K562 (cell line): ENCODE measurements around the gene SPATA2L. TPM values are rescaled to one million over a fixed set of nuclear protein-coding genes. Genes with fewer than 3 reads are reported as not detected.
"Not testable (repeated sequence)": the region's sequence is repeated elsewhere in the genome, so short reads cannot be mapped to it uniquely, and the experiment has no call there.

Source experiments
- ATAC-seq: fragments of 200-7000 bp; cut with Tn5 transposase; 3 replicates; pipeline ENCODE4 v1.9.1; 2020; ENCODE audit warnings: moderate library complexity
- BruUV-seq: library from RNA; stranded (reverse); fragments of 400-500 nt; replicated peaks from 2 replicates; lab custom pipeline; 2021; lab: Mats Ljungman, UMichigan
- CTCF ChIA-PET: fragments of 300-600 bp; formaldehyde crosslinking; extraction: SDS; loops from one replicate; lab custom pipeline; 2021; ENCODE audit warnings: low intra/inter-chr PET ratio; lab: Yijun Ruan, JAX
- POLR2A ChIA-PET: fragments of 300-600, 350-650 bp; sonication (Branson Sonifier 250); formaldehyde crosslinking; extraction: SDS; loops from one replicate; lab custom pipeline; 2021; ENCODE audit warnings: antibody characterized with exemption, inconsistent platforms; lab: Yijun Ruan, JAX
- DNase-seq, 4 experiments: peaks; one replicate each; pipeline versions ENCODE4 v3.0.0 to v3.0.0-alpha.2; 2011 to 2018; ENCODE audit warnings: low spot score in 3 of 4, mixed read lengths in 3 of 4; ENCODE audit errors: extremely low read depth in 1 of 4
- FAIRE-seq: peaks from 2 replicates; lab custom pipeline; 2011; peaks lifted over from hg19 to GRCh38; lab: Jason Lieb, UNC
- H2AFZ ChIP-seq: 2 replicates; pipeline ENCODE4 v1.6.0; 2011; ENCODE audit warnings: low read depth, low read length, control low read depth, inconsistent platforms
- H3K27ac ChIP-seq: fragments of 200-600 bp; 3 replicates; pipeline ENCODE4 v1.8.0; 2011; ENCODE audit warnings: low read depth, mild to moderate bottlenecking, control low read depth, inconsistent platforms, low read length, moderate library complexity, mixed read lengths; ENCODE audit errors: extremely low read depth
- H3K27me3 ChIP-seq, 2 experiments: fragments of 300-600 bp in 1 of 2; 2 replicates in 1 of 2; 3 replicates in 1 of 2; pipeline versions ENCODE4 v1.6.0 to v1.8.0; 2011; ENCODE audit warnings: inconsistent platforms in 2 of 2, low read length in 2 of 2, mild to moderate bottlenecking in 1 of 2, mixed read lengths in 1 of 2, moderate library complexity in 1 of 2; ENCODE audit not compliant: control insufficient read depth in 2 of 2, insufficient read depth in 2 of 2
- H3K36me3 ChIP-seq: fragments of 300-600 bp; 3 replicates; pipeline ENCODE4 v1.8.0; 2011; ENCODE audit warnings: mild to moderate bottlenecking, low read length, inconsistent platforms; ENCODE audit not compliant: control insufficient read depth, insufficient read depth
- H3K4me1 ChIP-seq, 2 experiments: fragments of 200-600 bp in 1 of 2; replicated peaks in 1 of 2; 2 replicates in 1 of 2; 3 replicates in 1 of 2; pipeline versions ENCODE4 v1.5.1 to v1.8.0; 2011; ENCODE audit warnings: inconsistent platforms in 2 of 2, low read length in 2 of 2, mild to moderate bottlenecking in 1 of 2, mixed read lengths in 1 of 2, moderate library complexity in 1 of 2; ENCODE audit not compliant: control insufficient read depth in 2 of 2, insufficient read depth in 2 of 2
- H3K4me2 ChIP-seq: 2 replicates; pipeline ENCODE4 v1.6.1; 2011; ENCODE audit warnings: low read length, control low read depth, inconsistent platforms, mixed read lengths; ENCODE audit not compliant: insufficient read depth
- H3K4me3 ChIP-seq: fragments of 200-600 bp; sonication (generic), shearing (Covaris generic); 2 replicates; pipeline ENCODE4 v1.5.1; 2016; ENCODE audit warnings: control low read depth, inconsistent platforms
- H3K79me2 ChIP-seq: fragments of 200-600 bp; 3 replicates; pipeline ENCODE4 v1.8.0; 2011; ENCODE audit warnings: low read length, inconsistent platforms; ENCODE audit not compliant: control insufficient read depth, insufficient read depth
- H3K9ac ChIP-seq, 2 experiments: 2 replicates each; pipeline versions ENCODE4 v1.6.0 to v1.6.1; 2011; ENCODE audit warnings: low read depth in 2 of 2, low read length in 2 of 2, control low read depth in 1 of 2, inconsistent platforms in 1 of 2, mild to moderate bottlenecking in 1 of 2, mixed read lengths in 1 of 2; ENCODE audit not compliant: insufficient read depth in 1 of 2
- H3K9me1 ChIP-seq: one replicate; pipeline ENCODE4 v1.6.0; 2011; ENCODE audit warnings: inconsistent platforms, mild to moderate bottlenecking, low read length, moderate library complexity; ENCODE audit not compliant: control insufficient read depth, insufficient read depth
- H3K9me3 ChIP-seq: replicated peaks from 2 replicates; pipeline ENCODE4 v1.5.1; 2011; ENCODE audit warnings: low read depth, low read length, inconsistent platforms; ENCODE audit not compliant: control insufficient read depth, insufficient read depth
- H4K20me1 ChIP-seq: replicated peaks from 2 replicates; pipeline ENCODE4 v1.6.1; 2011; ENCODE audit warnings: low read length, inconsistent platforms, mixed read lengths; ENCODE audit not compliant: control insufficient read depth, insufficient read depth
- CBX5 ChIP-seq: IDR thresholded peaks from 2 replicates; pipeline ENCODE4 v1.6.1; 2014; ENCODE audit warnings: low read depth, borderline replicate concordance
- CTCF ChIP-seq, 3 experiments: IDR thresholded peaks in 2 of 3; conservative IDR thresholded peaks in 1 of 3; 2 replicates each; pipeline ENCODE4 v1.5.1; 2011 to 2012; ENCODE audit warnings: low read length in 3 of 3, mild to moderate bottlenecking in 3 of 3, control low read depth in 2 of 3, improper control_type of control experiment in 1 of 3, inconsistent platforms in 1 of 3, low read depth in 1 of 3, mixed read lengths in 1 of 3, moderate library complexity in 1 of 3; ENCODE audit not compliant: insufficient read depth in 2 of 3
- RAD21 ChIP-seq, 2 experiments: fragments of 250-450 bp in 1 of 2; fragments of 450-650 bp in 1 of 2; sonication (Bioruptor Pico) in 1 of 2; formaldehyde crosslinking in 1 of 2; IDR thresholded peaks in 1 of 2; conservative IDR thresholded peaks in 1 of 2; 2 replicates each; pipeline versions ENCODE4 v1.4.0 to v1.8.0; 2020 to 2022; ENCODE audit warnings: mild to moderate bottlenecking in 2 of 2, moderate library complexity in 1 of 2
- SMC3 ChIP-seq: conservative IDR thresholded peaks from 2 replicates; pipeline ENCODE4 v1.6.1; 2011; ENCODE audit warnings: low read depth, low read length, improper control_type of control experiment; ENCODE audit not compliant: insufficient read depth
- STAG1 ChIP-seq: sonication (generic); formaldehyde crosslinking; IDR thresholded peaks from 2 replicates; pipeline ENCODE4 v1.5.0; 2020; ENCODE audit warnings: missing genetic modification reagents, borderline replicate concordance
- ZBTB33 ChIP-seq: sonication (generic); formaldehyde crosslinking; IDR thresholded peaks from 2 replicates; pipeline ENCODE4 v1.8.1; 2023; ENCODE audit warnings: mild to moderate bottlenecking, missing genetic modification reagents
- WGBS: fragments of 100-300 bp; shearing (Covaris generic); methylation state at CpG from one replicate; pipeline ENCODE4 v1.1.6; 2016; ENCODE audit warnings: low coverage, mixed read lengths; ENCODE audit not compliant: insufficient coverage; ENCODE audit errors: missing lambda C conversion rate; 5-methylcytosine and 5-hydroxymethylcytosine counted together
- in situ Hi-C: fragments of 300-500 bp; cut with MboI; formaldehyde crosslinking; loops from 4 replicates; pipeline ENCODE4 v1.15.0; 2018; ENCODE audit warnings: inconsistent platforms, mixed read lengths
- intact Hi-C: fragments of 100-400 bp; cut with micrococcal nuclease; formaldehyde crosslinking; loops from 2 replicates; pipeline ENCODE4 v1.14.2; 2022
- polyA plus RNA-seq, 8 experiments: library from polyadenylated mRNA; depleted of rRNA in 4 of 8; stranded (reverse) in 5 of 8; unstranded in 3 of 8; fragments of >200 nt; fragmentation: Nextera tagmentation in 2 of 8; fragmentation: Illumina TruSeq in 1 of 8; extraction: Ambion mirVana in 2 of 8; extraction: Trizol in 1 of 8; gene quantifications; 2 replicates each; pipeline versions ENCODE4 v1.2.1 to v1.2.3, GENCODE V29; 2011 to 2014; ENCODE audit warnings: inconsistent platforms in 1 of 8, missing spikeins in 1 of 8
- total RNA-seq, 7 experiments: library from RNA; depleted of rRNA in 6 of 7; stranded (reverse); fragments of >200 nt in 6 of 7; fragmentation: Illumina TruSeq in 2 of 7; extraction: Trizol in 2 of 7; gene quantifications; 2 replicates each; pipeline versions ENCODE4 v1.2.1 to v1.2.3, GENCODE V29; 2011 to 2021; ENCODE audit warnings: low replicate concordance in 1 of 7

The SPATA2L gene
- total and polyA plus RNA-seq, 9 of the 15 experiments (the other 6 are each of a cell fraction or from before 2014, with no cell fraction given): 0.13 to 19.2 (median 4.8) TPM; not detected in 1

- H3K9ac ChIP-seq, H3K9me3 ChIP-seq, H3K4me2 ChIP-seq, H4K20me1 ChIP-seq, POLR2A ChIA-PET, H3K4me3 ChIP-seq, H2AFZ ChIP-seq, H3K79me2 ChIP-seq, in situ Hi-C loops, H3K9me1 ChIP-seq, H3K27ac ChIP-seq, H3K27me3 ChIP-seq, BruUV-seq: not testable (repeated sequence)
- intact Hi-C loops: loop anchor here (2.0 kb wide), 1 partner anchor 92 kb away; the partner anchor contains the start of gene CPNE7
- CTCF ChIA-PET: interaction anchor here (1.2 kb wide), 1 partner anchor 92 kb away, joined by 4 read pairs; no protein-coding TSS in a partner anchor
- 7% methylated on average over 6 of the region's 7 CpGs for WGBS
- Histone ChIP-seq H3K4me1 (peaks cover 3 to 19% of the 10 kb centered on the region in 2 experiments; a peak in 3 of 5 replicates), H3K36me3 (peaks cover 19% of the 10 kb centered on the region; the same call in 2 of the 3 replicates)
- peak; percentile 75 for FAIRE-seq
- TF ChIP-seq CBX5: 0 out of 2 replicates have a peak, but pooled peaks have one; percentile 62
- TF ChIP-seq ZBTB33: peak; percentile 60
- peak; percentile 54 to 65 (median 58) for TF ChIP-seq CTCF (IDR thresholded peaks at IDR 0.05 in 2 of 3, conservative IDR thresholded peaks at IDR 0.05 in 1 of 3; ENCODE audit: insufficient read depth in 2 of 3, low read depth in 1 of 3, low read length in 3 of 3)
- TF ChIP-seq STAG1 (CRISPR knock-in tag): peak; percentile 27; the same call in 1 of the 2 replicates
- TF ChIP-seq RAD21 (CRISPR knock-in tag; conservative IDR thresholded peaks at IDR 0.05 in 1 of 2, IDR thresholded peaks at IDR 0.05 in 1 of 2): 0 out of 4 replicates have a peak, but pooled peaks of 1 of the 2 experiments have one; percentile 16
- peak; percentile 27 for TF ChIP-seq SMC3
- ATAC-seq: peak; percentile 46; the same call in 1 of the 3 replicates
- DNase-seq: peak in 1 of 4 experiments; percentile 68
These were observed 34.5 kb downstream of the SPATA2L start for GRCh38 chr16:89667000-89667399.
